GM12872 (cell line): ENCODE data around the gene SLC36A2.

Experiments used
- CTCF ChIP-seq: IDR thresholded peaks from 3 replicates; pipeline ENCODE4 v1.5.1; 2011; ENCODE audit warnings: low read depth, mild to moderate bottlenecking, low read length, moderate library complexity; ENCODE audit not compliant: insufficient read depth

The SLC36A2 gene

GRCh38 chr5:151345187-151345807, 2.1 kb downstream of the SLC36A2 start:
- no peak for TF ChIP-seq CTCF

GRCh38 chr5:151344088-151344487, 3.3 kb downstream of the SLC36A2 start:
- TF ChIP-seq CTCF: no peak

GRCh38 chr5:151340004-151340403, 7.4 kb downstream of the SLC36A2 start:
- no peak for TF ChIP-seq CTCF

- TF ChIP-seq CTCF: no peak
Measured at GRCh38 chr5:151338734-151339133, 8.6 kb downstream of the SLC36A2 start.

GRCh38 chr5:151332857-151333256, 14.5 kb downstream of the SLC36A2 start:
- no peak for TF ChIP-seq CTCF

- TF ChIP-seq CTCF: no peak
Measured at GRCh38 chr5:151328734-151329133, 18.6 kb downstream of the SLC36A2 start.

GRCh38 chr5:151327585-151327984, 19.8 kb downstream of the SLC36A2 start:
- TF ChIP-seq CTCF: no peak

GRCh38 chr5:151326266-151326665, 21.1 kb downstream of the SLC36A2 start:
- no peak for TF ChIP-seq CTCF
